GM18526 (cell line): ENCODE data around the gene PRTG.

ENCODE experiments used
- POLR2A ChIP-seq: IDR thresholded peaks from 3 replicates; pipeline ENCODE4 v1.6.1; 2011; ENCODE audit not compliant: insufficient read length; ENCODE audit errors: extremely low read depth

The PRTG gene

DNA sequence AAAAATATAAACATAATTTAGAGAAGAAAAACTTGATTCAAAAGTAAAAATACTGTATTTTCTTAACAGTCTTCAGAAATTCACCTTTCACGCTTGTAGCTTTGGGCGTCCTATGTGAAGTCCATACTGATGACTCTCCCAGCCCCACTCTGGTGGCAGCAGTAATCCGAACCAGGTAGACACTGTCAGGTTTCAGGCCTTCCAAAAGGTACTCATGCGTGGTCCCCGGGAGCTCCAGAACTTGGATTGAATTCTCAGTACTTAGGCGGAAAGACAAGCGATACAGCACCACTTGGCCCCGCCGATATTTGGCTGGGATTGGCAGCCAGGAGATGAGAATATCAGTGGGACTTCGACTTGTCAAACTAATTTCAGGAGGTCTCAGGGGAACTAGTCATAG lies 69.7 kb downstream of the PRTG start:
- TF ChIP-seq POLR2A, result no peak

DNA sequence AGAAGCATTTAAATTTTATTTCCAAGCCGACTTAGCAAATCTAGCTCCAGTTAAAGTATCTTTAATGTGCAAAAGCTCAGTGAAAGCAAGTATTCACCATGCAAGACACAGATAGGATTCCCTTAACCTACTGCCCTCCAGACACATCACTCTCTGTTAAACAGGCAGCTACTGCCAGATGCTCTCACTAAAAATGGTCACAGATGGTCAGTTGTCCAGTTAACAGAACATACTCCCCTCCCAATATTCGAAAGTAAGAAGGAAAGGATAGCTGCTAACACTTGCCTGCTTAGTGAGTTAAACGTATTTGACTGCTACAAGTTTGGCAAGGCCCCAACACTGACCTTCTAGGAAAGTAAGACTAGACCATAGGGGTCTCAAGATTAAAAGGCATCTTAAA lies 73.7 kb downstream of the PRTG start:
- no peak for TF ChIP-seq POLR2A

DNA sequence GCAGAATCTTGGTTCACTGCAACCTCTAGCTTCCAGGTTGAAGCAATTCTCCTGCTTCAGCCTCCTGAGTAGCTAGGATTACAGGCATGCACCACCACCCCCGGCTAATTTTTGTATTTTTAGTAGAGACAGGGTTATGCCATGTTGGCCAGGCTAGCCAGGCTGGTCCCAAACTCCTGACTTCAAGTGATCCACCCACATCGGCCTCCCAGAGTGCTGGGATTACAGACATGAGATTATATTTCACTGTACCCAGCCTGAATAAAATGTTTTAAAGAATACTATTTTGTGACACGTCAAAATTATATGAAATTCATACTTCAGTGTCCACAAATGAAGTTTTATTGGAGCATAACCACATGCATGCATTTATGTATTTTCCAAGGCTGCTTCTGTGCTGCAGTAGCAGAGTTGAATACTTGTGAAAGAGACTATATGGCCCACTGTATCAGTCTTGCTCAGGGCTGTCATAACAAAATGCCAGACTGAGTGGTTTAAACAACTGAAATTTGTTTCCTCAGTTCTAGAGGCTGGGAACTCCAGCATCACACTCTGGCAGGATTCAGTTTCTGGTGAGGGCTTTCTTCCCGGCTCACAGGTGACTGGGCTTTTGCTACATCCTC lies 77.2 kb downstream of the PRTG start:
- TF ChIP-seq POLR2A, result no peak

- TF ChIP-seq POLR2A, result no peak
Measured at GRCh38 chr15:55661428-55661827, 81.5 kb downstream of the PRTG start.

GRCh38 chr15:55660153-55660552 lies 82.8 kb downstream of the PRTG start:
- TF ChIP-seq POLR2A, result no peak

- no peak for TF ChIP-seq POLR2A
Measured at GRCh38 chr15:55659481-55659880, 83.5 kb downstream of the PRTG start.

- TF ChIP-seq POLR2A, result no peak
Measured at GRCh38 chr15:55658886-55659285, 84.1 kb downstream of the PRTG start.

DNA sequence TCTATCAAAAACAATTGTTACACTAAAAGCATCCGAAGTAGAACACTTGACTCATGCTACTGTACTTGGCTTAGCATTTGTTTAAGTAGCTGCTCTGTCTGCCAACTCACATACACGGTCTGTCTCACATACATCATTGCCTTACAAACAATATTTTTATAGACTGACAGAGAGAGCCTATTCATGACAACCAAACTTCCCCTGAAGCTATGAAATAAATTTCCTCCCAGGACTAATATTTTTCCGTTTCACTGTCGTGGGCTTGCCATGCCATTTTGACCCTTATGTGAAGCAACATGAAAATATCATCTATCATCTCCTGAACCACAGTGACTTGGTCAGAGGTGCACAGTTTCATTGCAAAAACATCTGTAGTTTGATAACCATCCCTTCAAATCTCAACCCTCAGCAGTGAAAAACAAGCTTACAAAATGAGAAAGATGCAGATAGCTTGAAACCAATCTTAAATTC lies 88.4 kb downstream of the PRTG start:
- TF ChIP-seq POLR2A, result no peak

- TF ChIP-seq POLR2A, result no peak
Measured at GRCh38 chr15:55652909-55653495, 90.0 kb downstream of the PRTG start.

DNA sequence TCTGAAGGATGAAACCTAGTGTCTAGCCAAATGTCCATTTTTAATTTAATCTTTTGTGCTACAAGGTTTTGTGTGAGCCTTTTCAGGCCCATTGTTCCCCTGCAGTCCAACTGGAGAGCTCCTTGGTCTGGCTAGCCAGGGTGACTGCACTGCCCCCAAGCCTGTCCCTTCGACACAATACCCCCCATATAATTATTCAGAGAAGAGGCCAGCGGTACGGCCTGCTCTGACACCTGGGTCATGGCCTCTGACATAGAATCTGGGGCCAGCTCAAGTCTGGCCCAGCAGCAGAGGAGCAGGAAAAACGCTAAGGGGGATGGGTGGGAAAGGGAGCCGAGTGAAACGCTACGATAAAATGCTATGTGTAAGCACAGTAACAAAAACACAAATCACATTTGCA lies 90.6 kb downstream of the PRTG start:
- TF ChIP-seq POLR2A, result no peak

DNA sequence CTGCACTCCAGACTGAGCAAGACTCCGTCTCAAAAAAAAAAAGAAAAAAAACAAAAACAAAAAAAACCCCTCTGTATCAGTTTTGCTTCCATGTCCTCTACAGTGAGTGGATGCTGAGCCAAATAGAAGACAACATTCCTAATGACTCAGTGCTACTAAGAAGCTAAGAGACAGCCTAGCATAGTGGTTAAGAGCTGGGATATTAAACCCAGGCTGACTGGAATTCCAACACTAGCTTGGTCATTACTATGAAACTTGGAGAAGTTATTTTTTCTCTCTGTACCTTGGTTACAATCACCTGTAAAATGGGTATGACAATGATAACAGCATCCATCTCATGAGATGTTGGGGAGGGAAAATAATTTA lies 93.9 kb downstream of the PRTG start:
- TF ChIP-seq POLR2A, result no peak

DNA sequence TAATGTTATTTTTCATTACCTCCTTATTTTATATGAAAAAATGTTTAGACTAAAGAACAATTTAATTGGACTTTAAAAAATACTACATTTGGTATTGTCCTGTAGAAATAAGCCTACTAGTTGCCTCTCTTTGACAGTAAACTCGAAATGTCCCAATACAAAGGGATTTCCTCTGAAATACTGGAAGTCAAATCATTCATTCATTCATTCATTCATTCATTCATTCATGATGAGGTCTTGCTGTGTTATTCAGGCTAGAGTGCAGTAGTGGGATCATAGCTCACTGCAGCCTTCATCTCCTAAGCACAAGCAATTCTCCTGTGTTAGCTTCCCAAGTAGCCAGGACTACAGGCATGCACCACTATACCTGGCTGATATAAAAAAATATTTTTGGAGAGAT lies 104.2 kb downstream of the PRTG start:
- no peak for TF ChIP-seq POLR2A

GRCh38 chr15:55637086-55637485 lies 105.9 kb downstream of the PRTG start:
- no peak for TF ChIP-seq POLR2A

DNA sequence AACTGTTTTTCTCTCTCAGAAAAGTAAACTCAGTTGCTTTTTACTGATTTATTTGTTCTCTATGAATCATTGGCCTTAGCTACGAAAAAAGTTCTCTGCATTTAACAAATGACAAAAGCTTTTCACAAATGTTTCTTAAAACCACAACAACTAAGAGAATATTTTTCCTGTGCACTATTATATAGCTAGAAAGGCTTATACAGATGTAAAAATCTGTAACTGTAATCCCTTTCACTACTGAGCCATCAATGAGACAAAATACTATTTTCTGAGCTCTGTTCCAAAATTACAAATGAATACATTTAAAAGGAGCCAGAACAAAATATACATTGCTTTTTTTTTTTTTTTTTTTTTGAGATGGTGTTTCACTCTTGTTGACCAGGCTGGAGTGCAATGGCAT lies 109.2 kb downstream of the PRTG start:
- TF ChIP-seq POLR2A, result no peak

DNA sequence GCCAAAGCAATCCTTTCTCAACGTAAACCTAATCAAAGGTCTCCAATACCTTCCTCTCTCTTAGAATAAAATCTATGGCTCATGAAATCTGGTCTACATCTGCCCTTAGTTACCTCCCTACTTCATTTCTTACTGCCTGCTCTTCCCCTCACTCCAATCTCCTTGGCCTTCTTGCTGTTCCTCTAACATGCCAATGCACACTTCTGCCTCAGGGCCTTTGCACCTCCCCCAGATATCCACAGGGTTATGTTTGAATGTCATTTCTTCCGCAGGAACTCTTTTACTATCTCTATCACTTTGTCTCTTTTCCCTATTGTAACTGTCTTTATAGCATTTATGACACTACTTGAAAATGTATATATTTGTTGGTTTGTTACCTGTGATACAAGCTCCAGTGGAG lies 110.5 kb downstream of the PRTG start:
- no peak for TF ChIP-seq POLR2A

GRCh38 chr15:55630858-55631257 lies 112.1 kb downstream of the PRTG start:
- TF ChIP-seq POLR2A, result no peak

GRCh38 chr15:55628369-55628730 lies 114.6 kb downstream of the PRTG start:
- no peak for TF ChIP-seq POLR2A
